ENCODE data around the gene NPSR1.
A peak's percentile ranks its signal among the peaks of the same experiment; 100 is the strongest.

Gene NPSR1

DNA sequence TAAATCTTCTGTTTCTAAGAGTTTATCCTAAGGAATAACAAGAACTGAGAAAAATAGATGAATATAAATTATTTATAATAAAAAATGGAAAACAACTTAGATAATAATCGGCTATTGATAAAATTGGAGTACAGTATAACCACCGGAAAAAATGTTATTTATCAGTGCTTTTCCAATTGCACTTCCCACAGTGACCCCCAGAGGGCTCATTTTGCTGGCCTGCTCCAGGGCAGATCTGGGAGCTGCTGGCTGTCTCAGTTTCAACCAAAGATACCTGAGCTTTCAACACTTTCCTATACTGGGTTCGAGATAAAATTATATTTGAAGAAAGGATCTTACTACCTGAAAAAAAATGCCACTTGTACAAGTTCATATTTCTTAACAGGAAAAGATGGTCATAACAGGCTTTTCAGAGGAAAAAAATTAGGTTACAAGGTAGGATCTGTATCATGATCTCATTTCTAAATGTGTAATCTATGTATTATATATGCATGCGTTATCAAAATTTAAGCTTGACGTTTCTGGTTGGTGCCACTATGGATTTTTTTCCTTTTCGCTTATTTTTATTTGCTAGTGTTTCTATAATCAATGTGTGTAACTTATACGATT is 165.7 kb downstream of the NPSR1 start:
- peak; percentile 91 for TF ChIP-seq CTCF (IDR thresholded peaks at IDR 0.05; ENCODE audit: low read depth, low read length)
- no peak overlapping the region for H3K4me3 ChIP-seq (replicated peaks in 1 of 2; ENCODE audit: low read depth in 2 of 2, low read length in 2 of 2)
- DNase-seq (ENCODE audit: low read depth in 2 of 2), result peak; percentile 64 to 69

DNA sequence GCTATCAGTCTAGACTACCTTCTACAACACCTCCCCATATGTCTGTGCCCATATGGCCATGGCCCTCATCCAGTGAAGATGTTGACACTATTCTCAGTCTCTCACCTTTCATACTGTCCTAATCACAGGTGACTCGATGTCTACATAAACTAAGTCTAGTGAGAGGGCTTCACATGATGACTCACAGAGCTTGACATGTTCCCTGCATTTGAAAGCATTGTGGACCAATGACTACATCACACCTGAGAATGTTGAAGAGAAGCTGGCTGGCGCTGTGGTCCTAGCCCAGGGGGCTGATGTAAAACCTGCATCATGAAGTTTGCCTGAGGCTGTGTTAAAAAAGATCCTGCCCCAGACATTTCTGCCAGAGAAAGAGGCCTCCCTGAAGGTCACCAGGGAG is 167.2 kb downstream of the NPSR1 start:
- no peak for DNase-seq (ENCODE audit: low read depth in 2 of 2)
- H3K4me3 ChIP-seq (replicated peaks in 1 of 2; ENCODE audit: low read depth in 2 of 2, low read length in 2 of 2), result no peak overlapping the region
- no peak for TF ChIP-seq CTCF (IDR thresholded peaks at IDR 0.05; ENCODE audit: low read depth, low read length)

DNA sequence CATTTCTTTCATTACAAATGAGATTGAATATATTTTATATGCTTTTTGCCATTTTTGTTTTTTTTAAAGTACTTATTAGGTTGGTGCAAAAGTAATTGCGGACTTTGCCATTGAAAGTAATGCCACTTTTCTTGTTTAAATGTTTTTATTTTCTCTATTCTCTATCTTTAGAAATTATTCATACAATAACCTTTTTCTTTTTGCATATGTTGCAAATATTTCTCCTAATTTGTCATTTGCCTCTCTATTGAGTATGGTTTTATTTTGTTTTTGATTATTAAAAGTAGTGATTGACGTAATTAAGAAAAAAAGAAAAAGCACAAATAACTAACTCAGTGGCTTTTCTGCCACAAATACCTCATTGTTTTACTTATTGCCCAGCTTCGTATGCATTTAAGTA is 172.4 kb downstream of the NPSR1 start:
- no peak for DNase-seq (ENCODE audit: low read depth in 2 of 2)
- no peak for TF ChIP-seq CTCF (IDR thresholded peaks at IDR 0.05; ENCODE audit: low read depth, low read length)

DNA sequence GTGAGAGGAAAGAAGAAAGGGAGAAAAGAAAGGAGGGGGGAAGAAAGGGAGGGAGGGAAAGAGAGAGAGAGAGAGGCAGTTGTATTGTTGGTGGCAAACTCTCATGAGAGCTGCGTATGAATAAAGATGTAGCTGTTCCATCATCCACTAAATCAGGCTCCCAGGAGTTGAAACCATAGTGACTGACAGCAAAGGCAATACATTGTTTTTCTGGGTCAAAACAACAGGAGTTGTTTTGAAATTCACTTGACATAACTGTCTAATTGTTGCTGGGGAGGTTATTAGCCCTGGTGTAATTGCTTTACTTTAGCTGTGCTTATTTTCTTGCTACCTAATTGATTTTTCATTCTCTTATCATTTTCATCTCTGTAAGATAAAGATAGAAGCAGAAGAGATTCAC is 173.4 kb downstream of the NPSR1 start:
- H3K4me3 ChIP-seq (replicated peaks in 1 of 2; ENCODE audit: low read depth in 2 of 2, low read length in 2 of 2), result no peak overlapping the region
- TF ChIP-seq CTCF (IDR thresholded peaks at IDR 0.05; ENCODE audit: low read depth, low read length), result no peak
- no peak for DNase-seq (ENCODE audit: low read depth in 2 of 2)

More for the DNA sequence above, 172.4 kb downstream of the NPSR1 start:
- no peak overlapping the region for H3K4me3 ChIP-seq (replicated peaks in 1 of 2; ENCODE audit: low read depth in 2 of 2, low read length in 2 of 2)

GRCh38 chr7:34832020-34832419 is 174.0 kb downstream of the NPSR1 start:
- DNase-seq (ENCODE audit: low read depth in 2 of 2), result no peak
- no peak overlapping the region for H3K4me3 ChIP-seq (replicated peaks in 1 of 2; ENCODE audit: low read depth in 2 of 2, low read length in 2 of 2)
- TF ChIP-seq CTCF (IDR thresholded peaks at IDR 0.05; ENCODE audit: low read depth, low read length), result no peak

- no peak for DNase-seq (ENCODE audit: low read depth in 2 of 2)
- H3K4me3 ChIP-seq (replicated peaks in 1 of 2; ENCODE audit: low read depth in 2 of 2, low read length in 2 of 2), result no peak overlapping the region
- no peak for TF ChIP-seq CTCF (IDR thresholded peaks at IDR 0.05; ENCODE audit: low read depth, low read length)
Observed at GRCh38 chr7:34835901-34836600, 178.0 kb downstream of the NPSR1 start.
